ENCODE results near the gene TRUB1.
"Not testable (repeated sequence)": the region's sequence is repeated elsewhere in the genome, so short reads cannot be mapped to it uniquely, and the experiment has no call there.

Gene TRUB1

GRCh38 chr10:114937962-114938855 is at the start of gene TRUB1:
Gene TRUB1, plus strand, starts transcription at chr10:114938195. Its CDS starts 59 bp downstream, at chr10:114938254.
- TF ChIP-seq EZH2phosphoT487 (IDR thresholded peaks at IDR 0.05; ENCODE audit: low read depth) (no peak), CTCF (IDR thresholded peaks at IDR 0.05; ENCODE audit: low read depth, low read length) (no peak)
- H3K27ac ChIP-seq (ENCODE audit: low read length), result peak within 1 kb of the TSS; percentile 46

DNA sequence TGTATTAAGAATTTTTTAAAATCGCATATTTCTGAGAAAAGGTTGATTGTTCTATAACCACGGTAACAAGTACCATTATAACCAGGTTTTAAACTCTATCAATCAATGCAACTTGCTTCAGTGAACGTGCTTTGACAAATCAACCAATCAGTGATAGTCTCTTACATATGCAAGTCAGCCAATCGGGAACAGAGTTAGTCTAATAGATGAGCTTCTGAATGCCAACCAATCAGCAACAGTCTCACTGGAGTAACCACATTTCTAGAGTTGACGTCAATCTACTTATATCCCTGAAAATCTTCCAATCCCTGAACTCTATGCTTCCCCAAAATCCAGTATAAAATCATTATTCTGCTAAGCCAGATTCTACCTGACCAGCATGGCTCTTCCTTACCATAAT is 44.7 kb upstream of the TRUB1 start:
- Histone ChIP-seq H4K20me1 (ENCODE audit: insufficient read depth, low read length) (no peaks in the 10 kb centered on the region), H3K4me2 (ENCODE audit: low read length) (no peak overlapping the region), H3K27me3 (ENCODE audit: low read depth, low read length) (no peaks in the 10 kb centered on the region), H3K27ac (ENCODE audit: low read length) (no peak overlapping the region), H3K4me3 (ENCODE audit: low read length) (no peak overlapping the region), H3K4me1 (ENCODE audit: low read length) (no peaks in the 10 kb centered on the region), H3K9ac (ENCODE audit: low read length) (no peak overlapping the region), H3K79me2 (ENCODE audit: low read length) (no peaks in the 10 kb centered on the region), H2AFZ (ENCODE audit: low read depth, low read length) (no peak overlapping the region), H3K36me3 (replicated peaks; ENCODE audit: low read depth, low read length) (no peaks in the 10 kb centered on the region), H3K9me3 (ENCODE audit: insufficient read depth, low read length) (no peaks in the 10 kb centered on the region)
- TF ChIP-seq EZH2phosphoT487 (IDR thresholded peaks at IDR 0.05; ENCODE audit: low read depth), result no peak
- no peak for TF ChIP-seq CTCF (IDR thresholded peaks at IDR 0.05; ENCODE audit: low read depth, low read length)

More at GRCh38 chr10:114937962-114938855, at the start of gene TRUB1:
- Histone ChIP-seq H3K27me3 (ENCODE audit: low read depth, low read length) (no peaks in the 10 kb centered on the region), H3K4me1 (ENCODE audit: low read length) (peaks cover 7% of the 10 kb centered on the region), H3K36me3 (replicated peaks; ENCODE audit: low read depth, low read length) (no peaks in the 10 kb centered on the region), H3K4me2 (ENCODE audit: low read length) (peak within 1 kb of the TSS; percentile 89), H3K79me2 (ENCODE audit: low read length) (peaks cover 30% of the 10 kb centered on the region), H4K20me1 (ENCODE audit: insufficient read depth, low read length) (no peaks in the 10 kb centered on the region), H2AFZ (ENCODE audit: low read depth, low read length) (peak within 1 kb of the TSS; percentile 95), H3K4me3 (ENCODE audit: low read length) (peak within 1 kb of the TSS; percentile 97), H3K9ac (ENCODE audit: low read length) (peak within 1 kb of the TSS; percentile 85), H3K9me3 (ENCODE audit: insufficient read depth, low read length) (no peaks in the 10 kb centered on the region)

DNA sequence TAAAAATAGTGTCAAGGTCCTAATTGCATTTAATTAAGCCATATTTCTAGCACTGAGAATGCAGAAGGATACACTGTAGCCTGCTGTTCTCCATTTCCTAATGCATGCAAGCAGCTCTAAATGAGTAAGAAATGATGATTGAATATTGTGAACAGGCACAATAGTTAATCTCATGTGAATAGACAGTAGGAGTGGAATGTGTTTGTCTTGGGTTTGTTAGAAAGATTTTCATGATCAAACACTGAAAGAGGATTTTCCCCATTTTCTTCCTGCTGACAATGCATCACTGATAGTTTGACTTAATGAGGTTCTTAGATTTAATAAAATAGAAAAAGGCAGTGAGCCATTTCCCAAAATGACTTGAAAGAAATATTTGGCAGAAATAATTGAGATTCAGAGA is 43.1 kb upstream of the TRUB1 start:
- no peak overlapping the region for H3K4me2 ChIP-seq (ENCODE audit: low read length)
- H3K79me2 ChIP-seq (ENCODE audit: low read length), result no peaks in the 10 kb centered on the region
- TF ChIP-seq EZH2phosphoT487 (IDR thresholded peaks at IDR 0.05; ENCODE audit: low read depth), result no peak
- TF ChIP-seq CTCF (IDR thresholded peaks at IDR 0.05; ENCODE audit: low read depth, low read length), result no peak

GRCh38 chr10:114897011-114897410 is 41.0 kb upstream of the TRUB1 start:
- not testable (repeated sequence) for H3K36me3 ChIP-seq (replicated peaks; ENCODE audit: low read depth, low read length); H3K9ac ChIP-seq (ENCODE audit: low read length); H3K27me3 ChIP-seq (ENCODE audit: low read depth, low read length); H3K27ac ChIP-seq (ENCODE audit: low read length); H4K20me1 ChIP-seq (ENCODE audit: insufficient read depth, low read length); H3K4me1 ChIP-seq (ENCODE audit: low read length); H3K4me2 ChIP-seq (ENCODE audit: low read length); H3K9me3 ChIP-seq (ENCODE audit: insufficient read depth, low read length); H3K79me2 ChIP-seq (ENCODE audit: low read length); H3K4me3 ChIP-seq (ENCODE audit: low read length); H2AFZ ChIP-seq (ENCODE audit: low read depth, low read length)

More for the DNA sequence above, 43.1 kb upstream of the TRUB1 start:
- H3K27me3 ChIP-seq (ENCODE audit: low read depth, low read length), result no peaks in the 10 kb centered on the region
- no peaks in the 10 kb centered on the region for H3K4me1 ChIP-seq (ENCODE audit: low read length)
- H3K9me3 ChIP-seq (ENCODE audit: insufficient read depth, low read length), result no peaks in the 10 kb centered on the region
- no peak overlapping the region for H2AFZ ChIP-seq (ENCODE audit: low read depth, low read length)
- H4K20me1 ChIP-seq (ENCODE audit: insufficient read depth, low read length), result no peaks in the 10 kb centered on the region
- no peak overlapping the region for H3K4me3 ChIP-seq (ENCODE audit: low read length)
- no peak overlapping the region for H3K9ac ChIP-seq (ENCODE audit: low read length)
- no peaks in the 10 kb centered on the region for H3K36me3 ChIP-seq (replicated peaks; ENCODE audit: low read depth, low read length)
- no peak overlapping the region for H3K27ac ChIP-seq (ENCODE audit: low read length)

All from OCI-LY3 (cell line).